OCI-LY7 (cell line): Measurements from ENCODE around the gene ADSS1.

Experiments
- CTCF ChIP-seq: fragments of 200-600 bp; sonication (generic); conservative IDR thresholded peaks from 2 replicates; pipeline ENCODE4 v1.5.1; 2014; ENCODE audit warnings: mild to moderate bottlenecking, antibody characterized with exemption, low read length, moderate library complexity, mixed read lengths
- EZH2phosphoT487 ChIP-seq: fragments of 200-600 bp; sonication (generic); IDR thresholded peaks from 2 replicates; pipeline ENCODE4 v1.6.1; 2018; ENCODE audit warnings: low read depth, borderline replicate concordance, mild to moderate bottlenecking, mixed run types, antibody characterized with exemption, low read length, moderate library complexity, mixed read lengths

GRCh38 chr14:104753528-104754212, 29.6 kb downstream of the ADSS1 start:
- no peak for TF ChIP-seq CTCF
- no peak for TF ChIP-seq EZH2phosphoT487
